LNCAP (cell line): ENCODE measurements around the gene SYNGR4.

Experiments
- CTCF ChIP-seq: fragments of 450-650 bp; IDR thresholded peaks from 2 replicates; pipeline ENCODE4 v1.5.1; 2017; ENCODE audit warnings: mild to moderate bottlenecking

SYNGR4 gene

GRCh38 chr19:48397263-48398101 is 33.3 kb downstream of the SYNGR4 start:
- TF ChIP-seq CTCF = no peak

- TF ChIP-seq CTCF = no peak
Observed at GRCh38 chr19:48398102-48398374, 33.9 kb downstream of the SYNGR4 start.

- TF ChIP-seq CTCF = no peak
Observed at GRCh38 chr19:48398375-48399235, 34.4 kb downstream of the SYNGR4 start.

GRCh38 chr19:48400018-48400742 is 36.0 kb downstream of the SYNGR4 start:
- TF ChIP-seq CTCF = no peak

GRCh38 chr19:48401287-48401686 is 37.1 kb downstream of the SYNGR4 start:
- TF ChIP-seq CTCF = no peak

GRCh38 chr19:48403606-48404005 is 39.4 kb downstream of the SYNGR4 start:
- no peak for TF ChIP-seq CTCF

GRCh38 chr19:48405010-48405659 is 41.0 kb downstream of the SYNGR4 start:
- TF ChIP-seq CTCF = no peak
